Ishikawa (cell line): ENCODE results near the gene ABCF3.

Experiments
- EP300 ChIP-seq: IDR thresholded peaks from 2 replicates; pipeline ENCODE4 v1.6.1; 2012; ENCODE audit warnings: borderline replicate concordance
- MAX ChIP-seq: IDR thresholded peaks from 2 replicates; pipeline ENCODE4 v1.6.1; 2012
- NFIC ChIP-seq: IDR thresholded peaks from 2 replicates; pipeline ENCODE4 v1.6.1; 2012
- RAD21 ChIP-seq: IDR thresholded peaks from 2 replicates; pipeline ENCODE4 v1.6.1; 2012; ENCODE audit warnings: low read depth
- REST ChIP-seq: IDR thresholded peaks from 2 replicates; pipeline ENCODE4 v1.6.1; 2012; ENCODE audit warnings: low read depth, mild to moderate bottlenecking
- TAF1 ChIP-seq: IDR thresholded peaks from 2 replicates; pipeline ENCODE4 v1.6.1; 2012; ENCODE audit warnings: low read depth, mild to moderate bottlenecking
- USF1 ChIP-seq: IDR thresholded peaks from 2 replicates; pipeline ENCODE4 v1.6.1; 2012
- YY1 ChIP-seq: IDR thresholded peaks from 2 replicates; pipeline ENCODE4 v1.6.1; 2012; ENCODE audit warnings: low read depth
- ZBTB7A ChIP-seq: IDR thresholded peaks from 2 replicates; pipeline ENCODE4 v1.6.1; 2012; ENCODE audit warnings: low read depth

DNA sequence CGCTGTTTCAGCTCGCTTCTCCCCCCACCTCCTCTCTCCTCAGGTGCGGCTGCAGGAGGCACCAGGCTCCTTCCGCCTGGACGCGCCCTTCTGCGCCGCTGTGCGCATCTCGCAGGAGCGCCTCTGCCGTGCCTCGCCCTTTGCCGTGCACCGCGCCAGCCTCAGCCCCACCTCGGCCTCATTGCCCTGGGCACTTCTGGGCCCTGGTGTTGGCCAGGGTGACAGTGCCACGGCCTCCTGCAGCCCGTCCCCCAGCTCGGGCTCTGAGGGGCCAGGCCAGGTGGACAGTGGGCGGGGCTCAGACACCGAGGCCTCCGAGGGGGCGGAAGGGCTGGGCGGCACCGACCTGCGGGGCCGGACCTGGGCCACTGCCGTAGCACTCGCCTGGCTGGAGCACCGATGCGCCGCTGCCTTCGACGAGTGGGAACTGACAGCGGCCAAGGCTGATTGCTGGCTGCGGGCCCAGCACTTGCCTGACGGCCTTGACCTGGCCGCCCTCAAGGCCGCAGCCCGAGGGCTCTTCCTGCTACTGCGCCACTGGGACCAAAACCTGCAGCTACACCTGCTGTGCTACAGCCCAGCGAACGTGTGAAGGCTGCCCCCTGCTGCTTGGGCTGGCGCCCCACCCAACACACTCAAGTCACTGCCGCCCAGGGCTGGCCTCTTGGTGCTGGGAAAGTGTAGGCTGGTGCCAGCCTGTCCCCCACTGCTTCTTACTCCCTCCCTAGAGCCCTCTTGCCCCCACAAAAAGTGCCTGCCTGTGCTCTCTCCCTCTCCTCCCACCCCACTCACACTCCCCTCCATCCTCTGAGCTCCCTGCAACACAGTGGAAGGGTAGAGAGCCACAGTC is 55.7 kb downstream of the ABCF3 start:
- TF ChIP-seq NFIC (no peak), YY1 (no peak), EP300 (no peak), REST (0 out of 2 replicates have a peak, but pooled peaks have one; percentile 3), ZBTB7A (no peak), USF1 (no peak), RAD21 (peak; percentile 51), MAX (peak; percentile 21; the same call in 1 of the 2 replicates), TAF1 (no peak)
